ELR (cell line): ENCODE measurements around the gene SUCLA2.

Experiments used
- DNase-seq: peaks from one replicate; pipeline ENCODE4 v3.0.0-alpha.2; 2015; ENCODE audit warnings: low read depth

The SUCLA2 gene

DNA sequence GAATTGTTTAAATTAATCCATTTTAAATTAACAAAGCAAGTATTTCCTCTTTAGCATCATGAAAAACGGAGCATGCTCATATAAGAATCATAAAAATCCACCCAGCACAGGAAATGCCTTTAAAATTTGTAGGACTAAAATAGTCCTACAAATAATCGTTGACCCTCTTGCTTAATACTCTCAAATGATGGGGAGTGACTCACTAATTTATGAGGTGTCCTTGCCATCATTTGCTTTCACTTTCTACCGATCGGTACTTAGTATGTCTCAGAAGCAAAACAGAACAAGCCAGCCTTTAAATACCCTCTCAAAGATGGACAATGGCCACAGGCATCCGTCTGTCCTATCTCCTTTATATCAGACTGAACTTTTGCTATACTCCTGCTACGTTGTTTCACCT is 97.2 kb downstream of the SUCLA2 start:
- peak; percentile 64 for DNase-seq

DNA sequence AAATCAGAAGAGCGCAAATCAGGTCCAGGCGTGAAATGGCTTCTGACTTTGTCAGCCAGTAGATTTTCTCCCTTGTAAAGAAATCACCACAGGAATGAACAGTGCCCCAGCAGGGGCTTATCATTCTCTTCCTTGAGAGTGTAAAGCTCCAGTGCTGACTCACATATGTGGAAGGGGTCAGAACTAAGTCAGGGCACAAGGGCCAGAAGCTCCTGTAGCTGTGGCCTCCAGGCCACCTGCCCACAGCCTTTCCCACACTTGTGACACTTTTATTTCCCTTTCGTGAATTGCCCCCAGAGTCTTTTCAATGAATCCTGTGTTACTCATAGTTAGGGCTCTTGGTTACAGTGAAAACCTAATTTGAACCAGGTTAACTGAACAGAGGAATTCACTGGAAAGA is 99.6 kb downstream of the SUCLA2 start:
- peak; percentile 28 for DNase-seq

DNA sequence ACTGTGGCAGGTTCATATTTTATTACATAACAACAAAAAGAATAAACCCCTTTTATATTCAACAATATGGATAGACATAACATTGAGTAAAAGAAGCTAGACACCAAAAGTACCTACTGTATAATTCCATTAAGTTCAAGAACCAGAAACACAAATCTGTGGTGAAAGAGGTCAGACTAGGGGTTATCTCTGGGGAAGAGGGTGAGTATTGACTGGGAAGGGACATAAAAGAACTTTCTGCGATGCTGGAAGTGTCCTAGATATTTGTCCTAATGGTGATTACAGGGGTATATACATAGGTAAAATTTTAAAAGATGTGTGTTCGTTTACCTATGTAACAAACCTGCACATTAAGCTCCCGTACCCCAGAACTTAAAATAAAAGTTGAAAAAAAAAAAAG is 103.0 kb downstream of the SUCLA2 start:
- DNase-seq = no peak

DNA sequence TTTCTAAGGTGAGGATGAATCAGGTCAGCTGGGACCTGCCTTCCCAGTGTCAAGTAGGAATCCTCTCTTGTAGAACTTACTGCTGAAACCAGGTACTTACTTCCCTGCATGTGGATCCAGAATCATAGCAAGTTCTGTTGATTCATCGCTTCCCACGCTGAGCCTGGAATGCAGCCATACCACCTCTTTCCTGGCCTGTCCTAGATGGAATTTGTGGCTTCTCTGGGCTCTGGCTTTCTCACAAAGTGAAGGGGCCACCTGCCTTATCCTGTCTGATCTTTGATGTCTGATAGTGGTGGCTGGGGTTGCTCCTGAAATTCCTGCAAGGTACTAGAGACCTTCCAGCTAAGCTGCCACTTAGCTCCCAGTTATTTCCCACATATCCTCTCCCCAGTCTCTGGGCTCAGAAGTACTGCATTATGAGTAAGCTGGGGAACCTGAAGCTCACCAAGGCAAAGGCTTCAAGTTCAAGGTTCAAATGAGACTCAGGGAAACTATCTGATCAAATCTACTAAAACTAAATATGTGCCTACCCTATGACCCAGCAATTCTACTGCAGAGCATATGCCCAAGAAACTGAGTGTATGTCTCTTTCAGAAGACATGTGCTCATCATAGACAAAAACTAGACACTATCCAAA is 103.5 kb downstream of the SUCLA2 start:
- peak; percentile 40 for DNase-seq

DNA sequence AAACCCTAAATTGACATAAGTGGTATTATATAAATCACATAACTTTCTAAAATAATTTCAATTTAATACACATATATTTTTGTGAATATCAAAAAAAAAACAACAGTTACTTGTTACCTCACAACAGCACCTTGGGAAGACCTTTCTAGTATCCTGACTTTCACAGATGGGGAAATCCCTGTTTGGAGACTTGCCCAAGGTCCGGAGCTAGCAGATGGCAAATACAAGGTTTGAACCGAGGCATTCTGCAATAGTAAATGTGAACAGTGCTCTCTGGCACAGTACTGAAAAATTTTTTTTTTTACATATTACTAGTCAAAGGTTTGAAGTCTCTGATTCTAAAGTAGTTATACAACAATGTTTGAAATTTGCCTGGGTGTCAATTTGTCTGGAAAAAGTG is 104.5 kb downstream of the SUCLA2 start:
- no peak for DNase-seq

DNA sequence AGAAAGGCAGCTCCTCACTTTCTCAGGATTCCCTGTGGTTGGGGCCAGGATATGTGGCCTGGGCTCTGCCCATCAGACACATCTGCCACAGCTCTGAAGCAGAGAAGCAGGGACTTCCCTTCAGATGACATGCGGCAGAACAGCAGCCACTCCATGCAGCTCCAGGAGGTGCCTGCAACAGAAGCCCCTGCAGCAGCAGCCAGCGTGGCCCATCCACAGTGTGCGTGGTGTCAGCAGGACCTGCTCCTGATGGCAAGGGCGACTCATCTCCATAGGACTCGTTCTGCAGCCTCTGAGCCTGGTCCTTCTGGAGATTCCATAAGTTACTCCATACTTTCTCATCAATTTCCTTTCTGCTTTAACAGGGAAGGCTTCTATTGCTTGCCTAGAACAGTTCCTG is 105.0 kb downstream of the SUCLA2 start:
- no peak for DNase-seq

DNA sequence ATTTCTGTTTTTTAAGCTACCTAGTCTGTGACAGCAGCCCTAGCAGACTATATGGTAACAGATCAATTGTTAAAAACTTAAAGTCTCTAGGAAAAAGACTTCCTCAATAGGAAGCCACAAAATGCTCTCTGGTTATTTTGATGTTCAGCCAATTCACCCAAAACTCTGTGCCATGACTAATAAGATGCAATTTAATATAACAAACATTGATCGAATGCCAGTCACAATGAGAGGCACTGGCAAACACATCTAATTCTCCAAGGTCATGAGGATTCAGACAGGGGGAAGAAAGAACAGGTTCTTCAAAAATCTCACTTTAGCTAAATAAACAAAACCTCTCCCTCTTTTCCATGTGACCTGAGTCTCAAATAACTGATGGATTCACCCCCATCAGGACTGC is 107.5 kb downstream of the SUCLA2 start:
- DNase-seq = no peak
